HFF-Myc (cell line): Measurements from ENCODE around the gene FRMD4B.

Source experiments
- DNase-seq: peaks from one replicate; pipeline ENCODE4 v3.0.0-alpha.2; 2011; ENCODE audit warnings: low read depth; ENCODE audit errors: extremely low read depth
- H3K4me3 ChIP-seq: replicated peaks from 2 replicates; pipeline ENCODE4 v1.5.1; 2011; ENCODE audit warnings: low read depth, mild to moderate bottlenecking, control low read depth, low read length
- TF ChIP-seq, protein P1 (sequence below): IDR thresholded peaks from 2 replicates; pipeline ENCODE4 v1.5.1; 2012; ENCODE audit warnings: mild to moderate bottlenecking, low read depth, low read length, control low read depth; ENCODE audit errors: missing control alignments

FRMD4B gene

DNA sequence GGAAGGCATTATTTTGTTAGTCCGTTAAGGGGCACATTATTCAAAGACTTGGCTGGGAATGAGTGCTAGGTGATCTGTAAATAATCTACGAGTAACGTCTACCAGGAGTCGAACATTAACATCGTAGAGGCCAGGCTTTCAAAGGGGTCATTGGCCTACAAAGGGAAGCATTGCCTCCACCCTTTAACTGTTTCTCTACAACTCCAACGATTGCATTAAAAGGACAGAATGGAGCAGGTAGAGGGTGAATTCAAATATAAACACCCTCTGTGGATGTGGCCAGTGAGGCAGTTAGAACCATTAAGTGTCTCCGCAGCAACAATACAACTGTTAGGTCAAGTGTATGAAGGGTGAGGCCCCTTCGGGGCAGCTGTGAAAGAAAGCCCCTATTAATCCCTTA, 137.5 kb downstream of the FRMD4B start:
- no peak overlapping the region for H3K4me3 ChIP-seq
- TF ChIP-seq, protein P1, sequence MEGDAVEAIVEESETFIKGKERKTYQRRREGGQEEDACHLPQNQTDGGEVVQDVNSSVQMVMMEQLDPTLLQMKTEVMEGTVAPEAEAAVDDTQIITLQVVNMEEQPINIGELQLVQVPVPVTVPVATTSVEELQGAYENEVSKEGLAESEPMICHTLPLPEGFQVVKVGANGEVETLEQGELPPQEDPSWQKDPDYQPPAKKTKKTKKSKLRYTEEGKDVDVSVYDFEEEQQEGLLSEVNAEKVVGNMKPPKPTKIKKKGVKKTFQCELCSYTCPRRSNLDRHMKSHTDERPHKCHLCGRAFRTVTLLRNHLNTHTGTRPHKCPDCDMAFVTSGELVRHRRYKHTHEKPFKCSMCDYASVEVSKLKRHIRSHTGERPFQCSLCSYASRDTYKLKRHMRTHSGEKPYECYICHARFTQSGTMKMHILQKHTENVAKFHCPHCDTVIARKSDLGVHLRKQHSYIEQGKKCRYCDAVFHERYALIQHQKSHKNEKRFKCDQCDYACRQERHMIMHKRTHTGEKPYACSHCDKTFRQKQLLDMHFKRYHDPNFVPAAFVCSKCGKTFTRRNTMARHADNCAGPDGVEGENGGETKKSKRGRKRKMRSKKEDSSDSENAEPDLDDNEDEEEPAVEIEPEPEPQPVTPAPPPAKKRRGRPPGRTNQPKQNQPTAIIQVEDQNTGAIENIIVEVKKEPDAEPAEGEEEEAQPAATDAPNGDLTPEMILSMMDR = no peak

DNA sequence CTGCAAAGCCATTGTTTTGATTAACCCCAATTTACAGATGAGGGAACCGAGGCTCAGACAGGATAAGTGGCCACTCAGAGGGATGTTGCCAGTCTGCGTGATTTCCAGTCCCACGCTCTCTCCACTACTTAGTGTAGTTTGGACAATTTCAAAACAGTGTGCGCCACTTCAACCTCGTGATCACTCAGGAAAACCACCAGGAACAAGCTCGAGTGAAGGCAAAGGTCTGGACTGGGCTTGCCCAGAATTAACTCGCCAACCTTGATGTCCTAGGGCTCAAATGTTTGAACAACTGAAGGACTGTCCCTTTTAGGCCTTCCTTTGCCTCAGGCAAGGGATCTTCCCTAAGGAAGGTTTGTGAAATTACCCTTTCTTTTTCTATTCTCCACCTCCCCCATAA, 139.3 kb downstream of the FRMD4B start:
- DNase-seq = no peak
- no peak overlapping the region for H3K4me3 ChIP-seq
- TF ChIP-seq, protein P1 = no peak

More for the DNA sequence above, 137.5 kb downstream of the FRMD4B start:
- no peak for DNase-seq

DNA sequence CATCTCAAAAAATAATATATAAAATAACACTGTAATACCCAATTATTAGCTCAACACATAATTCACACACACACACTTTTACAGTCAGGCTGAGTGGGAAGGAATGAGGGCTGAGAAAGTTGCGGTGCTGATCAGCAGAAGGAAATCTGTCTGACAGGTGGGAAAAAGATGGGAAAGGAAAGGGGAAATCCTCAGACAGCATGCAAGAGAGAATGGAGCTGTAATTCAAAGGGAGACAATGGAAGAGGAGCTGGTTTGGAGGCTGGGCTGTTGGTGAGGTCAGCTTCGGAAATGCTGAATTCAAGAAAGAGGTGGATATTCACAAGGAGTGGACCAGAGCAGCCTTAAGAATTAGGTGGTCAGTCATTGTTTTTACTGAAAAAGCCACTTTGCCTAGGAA, 141.8 kb downstream of the FRMD4B start:
- no peak for DNase-seq
- TF ChIP-seq, protein P1 = no peak
- no peak overlapping the region for H3K4me3 ChIP-seq

DNA sequence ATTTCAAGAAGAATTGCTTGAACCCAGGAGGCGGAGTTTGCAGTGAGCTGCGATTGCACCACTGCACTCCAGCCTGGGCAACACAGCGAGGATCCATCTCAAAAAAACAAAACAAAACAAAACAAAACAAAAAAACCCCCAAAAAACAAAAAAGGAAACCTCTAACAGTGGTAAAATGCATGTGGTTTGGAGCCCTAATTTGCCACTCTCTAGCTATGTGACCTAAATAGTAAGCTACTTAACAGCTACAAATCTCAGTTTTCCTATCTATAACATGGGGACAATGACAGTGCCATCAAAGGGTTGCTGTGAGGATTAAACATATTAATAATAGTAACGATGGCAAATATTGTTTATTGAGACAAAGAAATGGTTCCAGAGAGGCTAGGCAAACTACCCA, 144.1 kb downstream of the FRMD4B start:
- DNase-seq = no peak
- H3K4me3 ChIP-seq = no peak overlapping the region
- TF ChIP-seq, protein P1 = no peak

DNA sequence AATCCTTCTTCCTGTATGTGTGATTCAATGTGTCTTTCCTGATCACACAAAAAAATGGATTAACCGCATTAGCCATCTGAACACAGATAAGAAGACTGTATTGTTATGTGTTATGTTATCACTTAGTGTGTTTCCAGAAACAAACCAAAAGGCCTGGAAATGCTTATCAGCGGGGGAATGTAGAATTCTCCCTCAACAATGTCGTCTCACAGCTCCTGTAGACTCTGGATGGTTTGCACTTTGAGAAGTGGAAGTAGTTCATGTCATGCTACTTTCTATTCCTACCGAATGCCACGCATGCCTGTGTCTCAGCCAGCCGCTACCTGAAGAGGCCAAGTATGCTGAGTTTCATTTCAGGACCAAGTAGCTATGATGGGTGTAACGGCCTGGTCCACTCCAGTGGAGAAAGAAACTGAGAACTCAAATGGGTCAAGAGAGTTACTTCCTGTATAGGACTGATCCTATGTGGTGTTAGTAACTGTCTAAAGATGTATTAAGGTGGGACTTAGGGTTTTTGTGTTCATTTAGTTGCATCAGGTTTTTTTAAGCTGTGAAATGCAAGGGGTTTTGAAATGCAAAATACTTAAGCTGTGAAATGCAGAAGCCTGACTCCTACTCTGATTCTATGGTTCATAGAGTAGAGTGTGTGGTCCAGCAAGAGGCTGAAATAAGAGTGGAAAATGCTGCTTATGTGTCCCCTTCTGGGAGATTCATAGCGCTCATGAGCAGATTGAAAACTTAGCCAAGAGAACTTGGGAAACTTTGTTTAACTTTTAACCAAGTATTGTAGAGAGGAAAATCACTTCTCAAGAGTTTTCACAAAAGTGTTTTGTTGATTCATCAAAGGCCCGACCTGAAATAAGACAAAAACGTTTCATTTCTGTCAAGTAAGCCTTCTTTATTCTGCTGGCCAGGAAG, 145.0 kb downstream of the FRMD4B start:
- no peak overlapping the region for H3K4me3 ChIP-seq
- DNase-seq = no peak
- TF ChIP-seq, protein P1 = no peak

DNA sequence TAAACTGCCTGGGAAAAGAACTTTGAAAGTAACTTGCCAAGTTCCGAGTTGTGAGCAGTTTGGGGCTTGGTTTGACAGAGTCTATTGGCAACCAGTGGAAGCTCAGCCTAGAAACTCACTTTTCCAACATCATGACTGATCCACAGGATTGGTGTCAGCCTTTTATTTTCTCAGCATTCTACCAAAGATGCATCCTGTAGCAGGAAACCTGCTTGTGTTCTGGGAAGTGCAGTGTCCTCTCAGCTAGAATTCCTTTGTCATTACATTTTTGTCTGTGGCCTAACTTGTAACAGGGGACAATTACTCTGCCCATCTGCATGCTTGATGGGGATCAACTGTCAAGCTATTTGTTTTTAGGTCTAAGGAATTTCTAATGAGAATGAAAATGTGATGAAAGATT, 146.8 kb downstream of the FRMD4B start:
- TF ChIP-seq, protein P1 = no peak
- no peak overlapping the region for H3K4me3 ChIP-seq
- no peak for DNase-seq
